CD4-positive, alpha-beta T cell treated with Interleukin-15 for 4 hours (primary cell): ENCODE data around the gene TAF3.
"Not testable (repeated sequence)": the region's sequence is repeated elsewhere in the genome, so short reads cannot be mapped to it uniquely, and the experiment has no call there.

ENCODE experiments used
- DNase-seq: peaks from one replicate; pipeline ENCODE4 v3.0.0-alpha.2; 2020; ENCODE audit warnings: low spot score

TAF3 gene

GRCh38 chr10:7972367-7972766 is 154.1 kb downstream of the TAF3 start:
- no peak for DNase-seq

DNA sequence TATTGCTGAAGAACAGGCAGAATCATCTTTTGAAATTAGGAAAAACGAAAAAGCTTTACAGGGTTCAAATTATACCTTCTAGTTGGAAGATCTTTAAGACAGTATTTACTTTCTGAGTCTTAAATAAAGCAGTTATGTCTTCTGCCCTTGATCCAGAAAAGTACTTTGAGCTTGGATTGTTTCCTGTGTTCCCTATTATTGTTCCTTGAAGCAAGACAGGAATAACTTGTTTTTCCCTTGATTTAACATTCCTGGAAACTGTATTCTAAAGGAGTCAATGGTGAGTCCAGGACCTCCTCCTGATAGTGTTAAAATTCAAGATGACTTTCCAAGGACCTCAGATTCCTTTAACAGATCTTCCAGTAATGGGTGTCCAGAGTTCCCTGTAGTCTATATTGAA is 161.9 kb downstream of the TAF3 start:
- no peak for DNase-seq

GRCh38 chr10:7982727-7983126 is 164.4 kb downstream of the TAF3 start:
- no peak for DNase-seq

- no peak for DNase-seq
These were observed 166.0 kb downstream of the TAF3 start for GRCh38 chr10:7984325-7984724.

- no peak for DNase-seq
These were observed 166.6 kb downstream of the TAF3 start for GRCh38 chr10:7984896-7985295.

DNA sequence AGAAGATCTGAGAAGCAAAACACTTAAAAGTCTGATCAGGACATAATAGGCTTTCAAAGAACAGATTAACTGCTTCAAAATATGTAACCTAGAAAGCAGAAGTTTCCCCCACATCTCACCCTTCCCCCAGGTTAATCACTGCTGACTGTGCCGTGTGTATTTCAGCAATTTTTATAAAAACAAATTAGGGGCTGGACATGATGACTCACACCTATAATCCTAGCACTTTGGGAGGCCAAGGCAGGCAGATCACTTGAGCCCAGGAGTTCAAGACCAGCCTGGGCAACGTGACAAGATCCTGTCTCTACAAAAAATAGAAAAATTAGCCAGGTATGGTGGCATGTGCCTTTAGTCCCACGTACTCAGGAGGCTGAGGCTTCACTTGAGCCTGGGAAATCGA is 168.5 kb downstream of the TAF3 start:
- DNase-seq = no peak

GRCh38 chr10:7988989-7989388 is 170.7 kb downstream of the TAF3 start:
- DNase-seq = no peak

DNA sequence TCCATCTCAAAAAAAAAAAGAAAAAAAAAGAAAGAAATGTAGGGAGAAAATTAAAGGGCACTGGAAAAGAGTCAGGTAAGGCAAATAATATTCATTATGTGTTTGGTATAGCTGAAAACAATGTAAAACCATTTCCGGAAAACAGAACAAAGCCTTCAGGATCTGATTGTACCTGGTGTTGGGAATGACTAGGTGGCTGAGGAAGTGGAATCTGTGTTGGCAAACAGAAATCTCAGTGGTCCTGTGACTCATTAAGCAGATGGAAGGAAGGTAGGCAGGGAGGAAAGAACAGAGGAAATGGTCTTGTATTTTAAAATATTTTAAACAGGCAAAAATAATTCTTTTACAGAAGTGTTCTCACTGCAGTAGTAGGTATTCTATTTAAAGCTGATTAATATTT is 180.5 kb downstream of the TAF3 start:
- no peak for DNase-seq

- no peak for DNase-seq
These were observed 186.2 kb downstream of the TAF3 start for GRCh38 chr10:8004469-8005000.

GRCh38 chr10:8006274-8006999 is 188.1 kb downstream of the TAF3 start:
- DNase-seq = no peak

DNA sequence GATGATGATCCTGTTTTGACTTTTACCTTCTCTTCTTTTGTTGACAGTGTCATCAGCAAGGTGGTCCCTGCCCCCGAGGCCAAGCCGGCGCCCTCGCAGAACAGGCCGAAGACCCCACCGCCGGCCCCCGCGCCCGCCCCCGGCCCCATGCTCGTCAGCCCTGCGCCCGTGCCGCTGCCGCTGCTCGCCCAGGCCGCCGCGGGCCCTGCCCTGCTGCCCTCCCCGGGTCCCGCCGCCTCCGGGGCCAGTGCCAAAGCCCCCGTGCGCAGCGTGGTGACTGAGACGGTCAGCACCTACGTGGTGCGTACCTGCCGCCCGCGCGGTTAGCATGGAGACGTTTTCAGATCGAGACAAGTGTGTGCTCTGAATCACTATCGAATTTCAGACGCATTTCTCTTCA is 190.7 kb downstream of the TAF3 start:
- no peak for DNase-seq

GRCh38 chr10:8013006-8013405 is 194.7 kb downstream of the TAF3 start:
- DNase-seq = no peak

- no peak for DNase-seq
These were observed 195.3 kb downstream of the TAF3 start for GRCh38 chr10:8013619-8014018.

- DNase-seq = no peak
These were observed 196.3 kb downstream of the TAF3 start for GRCh38 chr10:8014649-8015048.

- DNase-seq = no peak
These were observed 199.0 kb downstream of the TAF3 start for GRCh38 chr10:8017277-8017676.

- no peak for DNase-seq
These were observed 205.0 kb downstream of the TAF3 start for GRCh38 chr10:8023321-8023720.

DNA sequence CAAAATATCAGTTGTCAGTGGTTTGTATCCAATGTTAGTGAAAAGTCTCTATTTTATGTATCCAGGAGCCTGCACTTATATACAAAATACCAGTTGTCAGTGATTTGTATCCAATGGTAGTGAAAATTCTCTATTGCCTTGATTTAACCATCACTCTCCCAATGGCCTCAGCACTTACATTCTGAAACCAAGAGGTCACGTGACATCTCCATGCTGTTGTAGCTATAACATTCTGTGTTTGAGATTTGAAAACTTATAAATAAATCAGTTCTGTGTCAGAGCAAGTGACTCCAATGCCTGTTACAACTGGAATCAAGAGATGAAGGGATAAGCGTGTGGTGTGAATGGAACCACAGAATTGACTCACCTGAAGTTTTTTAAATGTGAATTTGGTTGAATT is 205.5 kb downstream of the TAF3 start:
- DNase-seq = no peak

- no peak for DNase-seq
These were observed 208.3 kb downstream of the TAF3 start for GRCh38 chr10:8026349-8027259.

GRCh38 chr10:8031211-8031610 is 212.9 kb downstream of the TAF3 start:
- not testable (repeated sequence) for DNase-seq

- no peak for DNase-seq
These were observed 214.3 kb downstream of the TAF3 start for GRCh38 chr10:8032558-8032957.

- no peak for DNase-seq
These were observed 215.6 kb downstream of the TAF3 start for GRCh38 chr10:8033812-8034465.

DNA sequence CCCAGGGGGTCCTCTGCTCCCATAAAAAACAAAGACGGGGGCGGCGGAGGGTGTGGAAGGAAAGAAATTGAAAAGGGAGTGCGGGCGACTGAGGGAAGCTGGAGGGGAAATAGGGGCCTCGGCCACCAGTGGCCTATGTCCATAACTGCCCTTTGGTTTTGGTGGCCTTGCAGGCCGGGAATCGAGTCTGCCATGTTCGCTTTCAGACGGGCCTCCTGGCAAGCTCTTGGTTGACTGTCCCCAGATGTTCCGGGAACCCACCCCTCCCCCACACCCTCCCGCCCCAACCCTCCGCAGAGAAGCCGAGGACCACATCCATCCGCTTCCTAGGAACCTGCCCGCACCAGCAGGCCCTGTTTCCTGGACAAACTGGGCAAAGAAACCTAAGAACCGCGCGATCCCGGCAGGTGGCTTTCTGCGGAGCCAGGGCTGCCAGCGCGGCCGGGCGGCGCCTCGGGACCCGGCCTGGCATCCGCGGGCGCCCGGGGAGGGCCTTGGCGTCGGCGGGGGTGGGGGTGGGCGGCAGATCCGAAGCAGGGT is 216.2 kb downstream of the TAF3 start:
- DNase-seq = no peak
